ENCODE data around the gene BSCL2. TPM values are rescaled to one million over a fixed set of nuclear protein-coding genes. Genes with fewer than 3 reads are reported as not detected.
A peak's percentile ranks its signal among the peaks of the same experiment; 100 is the strongest.
"Not testable (repeated sequence)": the region's sequence is repeated elsewhere in the genome, so short reads cannot be mapped to it uniquely, and the experiment has no call there.

The BSCL2 gene
- total RNA-seq, 4 donors from 2014 or later, result 54.9 to 153 (median 89.4) TPM

GRCh38 chr11:62694455-62695167, 12.6 kb downstream of the BSCL2 start:
- H3K27ac ChIP-seq, result no peak overlapping the region
- no peaks in the 10 kb centered on the region for H3K9me3 ChIP-seq
- no peak overlapping the region for H3K4me3 ChIP-seq (replicated peaks in 1 of 3)
- TF ChIP-seq CTCF (IDR thresholded peaks at IDR 0.05) (peak in 5 of 6 experiments; percentile 45 to 79 (median 58)), POLR2A (IDR thresholded peaks at IDR 0.05) (no peak)
- intact Hi-C loops (cut with DNase I), result loop anchor here (10.0 kb wide), 1 partner anchor 300 kb away; no protein-coding TSS in a partner anchor
- 61 to 65% methylated on average over 14 of the region's 14 CpGs for WGBS, 2 donors
- peaks cover 0 to 30% of the 10 kb centered on the region in 2 donors for H3K36me3 ChIP-seq
- H3K27me3 ChIP-seq, result no peaks in the 10 kb centered on the region
- DNase-seq, result peak; percentile 75 to 78
- H3K4me1 ChIP-seq, result no peaks in the 10 kb centered on the region

GRCh38 chr11:62693624-62694023, 13.6 kb downstream of the BSCL2 start:
- intact Hi-C loops (cut with DNase I), result loop anchor here (10.0 kb wide), 1 partner anchor 299 kb away; no protein-coding TSS in a partner anchor
- not testable (repeated sequence) for H3K27me3 ChIP-seq; H3K4me1 ChIP-seq; H3K4me3 ChIP-seq (replicated peaks in 1 of 3); DNase-seq; H3K9me3 ChIP-seq; H3K27ac ChIP-seq
- peaks cover 0 to 30% of the 10 kb centered on the region in 2 donors for H3K36me3 ChIP-seq
- WGBS, 2 donors, result 75 to 83% methylated on average over 4 of the region's 4 CpGs

- no peak for DNase-seq
- intact Hi-C loops (cut with DNase I), result loop anchor here (10.0 kb wide), 1 partner anchor 295 kb away; no protein-coding TSS in a partner anchor
- peaks cover 0 to 30% of the 10 kb centered on the region in 2 donors for H3K36me3 ChIP-seq
- WGBS, 2 donors, result 67 to 74% methylated on average over 11 of the region's 11 CpGs
- H3K4me1 ChIP-seq, result peaks cover 4 to 8% of the 10 kb centered on the region in 2 donors
- no peaks in the 10 kb centered on the region for H3K9me3 ChIP-seq
- peak within 1 kb of the TSS in 1 of 3 donors; percentile 23 for H3K4me3 ChIP-seq (replicated peaks in 1 of 3)
- H3K27me3 ChIP-seq, result no peaks in the 10 kb centered on the region
- peak within 1 kb of the TSS in 2 of 3 donors; percentile 27 to 44 for H3K27ac ChIP-seq
- TF ChIP-seq CTCF (IDR thresholded peaks at IDR 0.05) (no peak), POLR2A (IDR thresholded peaks at IDR 0.05) (no peak)
These were observed 17.6 kb downstream of the BSCL2 start, which contains the start of gene LRRN4CL for GRCh38 chr11:62689421-62690183. Gene LRRN4CL (minus strand): TSS chr11:62689530. CDS start chr11:62688508, 1,022 bp downstream.

GRCh38 chr11:62688491-62688890, 18.7 kb downstream of the BSCL2 start:
- Histone ChIP-seq H3K9me3 (no peaks in the 10 kb centered on the region), H3K36me3 (peaks cover 0 to 29% of the 10 kb centered on the region in 2 donors), H3K27ac (peak overlapping the region in 2 of 3 donors; percentile 27 to 44), H3K4me3 (replicated peaks in 1 of 3) (peak overlapping the region in 1 of 3 donors; percentile 23), H3K27me3 (no peaks in the 10 kb centered on the region), H3K4me1 (peaks cover 4 to 8% of the 10 kb centered on the region in 2 donors)
- DNase-seq, result no peak
- TF ChIP-seq POLR2A (IDR thresholded peaks at IDR 0.05) (no peak), CTCF (IDR thresholded peaks at IDR 0.05) (no peak)
- intact Hi-C loops (cut with DNase I), result no loop called here
- 64 to 69% methylated on average over 1 of the region's 1 CpG for WGBS, 2 donors

GRCh38 chr11:62687508-62688396, 19.5 kb downstream of the BSCL2 start:
- H3K27ac ChIP-seq, result peak overlapping the region in 1 of 3 donors; percentile 27
- H3K36me3 ChIP-seq, result peaks cover 0 to 22% of the 10 kb centered on the region in 2 donors
- DNase-seq, result no peak
- H3K4me3 ChIP-seq (replicated peaks in 1 of 3), result peak overlapping the region in 1 of 3 donors; percentile 23
- intact Hi-C loops (cut with DNase I), result no loop called here
- WGBS, 2 donors, result 41 to 58% methylated on average over 12 to 36 of the region's 74 CpGs
- no peaks in the 10 kb centered on the region for H3K27me3 ChIP-seq
- no peaks in the 10 kb centered on the region for H3K9me3 ChIP-seq
- no peak for TF ChIP-seq CTCF (IDR thresholded peaks at IDR 0.05)
- TF ChIP-seq POLR2A (IDR thresholded peaks at IDR 0.05), result no peak
- peaks cover 4 to 8% of the 10 kb centered on the region in 2 donors for H3K4me1 ChIP-seq

Data from thyroid gland (tissue), 4 donors.